Endothelial cell of umbilical vein (primary cell): ENCODE data around the gene CCDC186. TPM values are rescaled to one million over a fixed set of nuclear protein-coding genes. Genes with fewer than 3 reads are reported as not detected.

ENCODE experiments used
- BruUV-seq: library from RNA; stranded (reverse); fragments of 400-500 nt; replicated peaks from 2 replicates; lab custom pipeline; 2021; lab: Mats Ljungman, UMichigan
- CTCF ChIA-PET: fragments of 300-600, 350-600 bp; sonication (Branson Sonifier 250); formaldehyde crosslinking; loops from one replicate; lab custom pipeline; 2021; ENCODE audit warnings: antibody characterized with exemption, inconsistent platforms; lab: Charles Lee
- POLR2A ChIA-PET: fragments of 300-600, 350-600 bp; sonication (Branson Sonifier 250); formaldehyde crosslinking; loops from one replicate; lab custom pipeline; 2021; ENCODE audit warnings: antibody characterized with exemption, inconsistent platforms; lab: Charles Lee
- DNase-seq: peaks from one replicate; pipeline ENCODE4 v3.0.0-alpha.2; 2011; ENCODE audit warnings: low read depth, low spot score
- FAIRE-seq: peaks from 2 replicates; lab custom pipeline; 2011; peaks lifted over from hg19 to GRCh38; lab: Jason Lieb, UNC
- H2AFZ ChIP-seq: 2 replicates; pipeline ENCODE4 v1.6.0; 2012; ENCODE audit warnings: low read depth, low read length, control low read depth, inconsistent platforms
- H3K27ac ChIP-seq: 2 replicates; pipeline ENCODE4 v1.5.1; 2011; ENCODE audit warnings: low read depth, mild to moderate bottlenecking, control low read depth, low read length, moderate library complexity; ENCODE audit not compliant: insufficient read depth
- H3K27me3 ChIP-seq, 2 experiments: 2 replicates each; pipeline versions ENCODE4 v1.6.0 to v1.6.1; 2011; ENCODE audit warnings: low read length in 2 of 2, mixed read lengths in 1 of 2; ENCODE audit not compliant: control insufficient read depth in 2 of 2, insufficient read depth in 2 of 2
- H3K36me3 ChIP-seq, 2 experiments: 2 replicates in 1 of 2; 3 replicates in 1 of 2; pipeline ENCODE4 v1.5.1; 2011; ENCODE audit warnings: low read length in 2 of 2, mild to moderate bottlenecking in 1 of 2, moderate library complexity in 1 of 2; ENCODE audit not compliant: control insufficient read depth in 2 of 2, insufficient read depth in 2 of 2; ENCODE audit errors: extremely low read depth in 1 of 2
- H3K4me1 ChIP-seq: 3 replicates; pipeline ENCODE4 v1.5.1; 2011; ENCODE audit warnings: mild to moderate bottlenecking, low read length; ENCODE audit not compliant: control insufficient read depth, insufficient read depth; ENCODE audit errors: extremely low read depth
- H3K4me2 ChIP-seq: 2 replicates; pipeline ENCODE4 v1.6.1; 2011; ENCODE audit warnings: low read length, control low read depth, mixed read lengths; ENCODE audit not compliant: insufficient read depth
- H3K4me3 ChIP-seq, 3 experiments: fragments of 200-600 bp in 1 of 3; sonication (generic), shearing (Covaris generic) in 1 of 3; replicated peaks in 1 of 3; 2 replicates each; pipeline ENCODE4 v1.5.1; 2011 to 2016; ENCODE audit warnings: control low read depth in 3 of 3, low read length in 3 of 3, mild to moderate bottlenecking in 2 of 3, inconsistent platforms in 1 of 3, low read depth in 1 of 3, moderate library complexity in 1 of 3; ENCODE audit not compliant: insufficient read depth in 1 of 3
- H3K79me2 ChIP-seq: 2 replicates; pipeline ENCODE4 v1.6.0; 2012; ENCODE audit warnings: low read length, inconsistent platforms; ENCODE audit not compliant: control insufficient read depth, insufficient read depth
- H3K9ac ChIP-seq: replicated peaks from 2 replicates; pipeline ENCODE3; 2011; ENCODE audit warnings: low read length, control low read depth; ENCODE audit not compliant: insufficient read depth; ENCODE audit errors: extremely low read depth
- H3K9me1 ChIP-seq: replicated peaks from 3 replicates; pipeline ENCODE4 v1.6.0; 2011; ENCODE audit warnings: mild to moderate bottlenecking, low read length; ENCODE audit not compliant: control insufficient read depth, insufficient read depth; ENCODE audit errors: extremely low read depth
- H3K9me3 ChIP-seq: replicated peaks from 2 replicates; pipeline ENCODE4 v1.5.1; 2012; ENCODE audit warnings: low read length, inconsistent platforms; ENCODE audit not compliant: control insufficient read depth, insufficient read depth
- H4K20me1 ChIP-seq: replicated peaks from 2 replicates; pipeline ENCODE3; 2011; ENCODE audit warnings: mild to moderate bottlenecking, low read length; ENCODE audit not compliant: control insufficient read depth, insufficient read depth; ENCODE audit errors: extremely low read depth
- CTCF ChIP-seq, 2 donors: IDR thresholded peaks; 1 replicate in 1 of 2; 2 replicates in 1 of 2; pipeline ENCODE4 v1.5.1; 2011; ENCODE audit warnings: low read length in 2 of 2, mild to moderate bottlenecking in 2 of 2, moderate library complexity in 2 of 2, control low read depth in 1 of 2, inconsistent platforms in 1 of 2, low read depth in 1 of 2; ENCODE audit not compliant: insufficient read depth in 1 of 2; ENCODE audit errors: extremely low read depth in 1 of 2
- EZH2 ChIP-seq: IDR thresholded peaks from 2 replicates; pipeline ENCODE4 v1.6.1; 2012; ENCODE audit warnings: borderline replicate concordance, low read depth, mild to moderate bottlenecking, moderate library complexity, low read length, inconsistent platforms; ENCODE audit not compliant: severe bottlenecking
- FOS ChIP-seq: IDR thresholded peaks from 2 replicates; pipeline ENCODE4 v1.6.1; 2011; ENCODE audit warnings: mild to moderate bottlenecking, low read length, moderate library complexity, borderline replicate concordance; ENCODE audit not compliant: insufficient read depth
- GATA2 ChIP-seq: IDR thresholded peaks from 2 replicates; pipeline ENCODE4 v1.7.0; 2011; ENCODE audit warnings: low read depth, mild to moderate bottlenecking, moderate library complexity, mixed read lengths, low read length; ENCODE audit not compliant: insufficient read length, insufficient read depth
- JUN ChIP-seq: IDR thresholded peaks from 2 replicates; pipeline ENCODE4 v1.6.1; 2011; ENCODE audit warnings: borderline replicate concordance, low read depth; ENCODE audit not compliant: insufficient read length, insufficient read depth
- MAX ChIP-seq: IDR thresholded peaks from 2 replicates; pipeline ENCODE4 v1.6.1; 2011; ENCODE audit not compliant: insufficient read depth, insufficient read length
- MYC ChIP-seq: IDR thresholded peaks from one replicate; pipeline ENCODE4 v1.6.1; 2011; ENCODE audit warnings: mild to moderate bottlenecking, low read depth, low read length
- POLR2A ChIP-seq: IDR thresholded peaks from 2 replicates; pipeline ENCODE4 v1.6.1; 2012; ENCODE audit warnings: low read depth, mild to moderate bottlenecking, control low read depth, low read length
- POLR2AphosphoS5 ChIP-seq: IDR thresholded peaks from 2 replicates; pipeline ENCODE4 v1.6.1; 2012; ENCODE audit warnings: low read depth, mild to moderate bottlenecking, control low read depth, low read length, moderate library complexity; ENCODE audit not compliant: insufficient read depth
- dilution Hi-C: fragments of 300-500 bp; cut with MboI; formaldehyde crosslinking; loops from one replicate; pipeline ENCODE4 v1.15.0; 2019; ENCODE audit warnings: low sequenced_read_pairs; ENCODE audit not compliant: extremely low pct_ligation_motif_present
- intact Hi-C: fragments of 100-400 bp; cut with micrococcal nuclease; formaldehyde crosslinking; loops from one replicate; pipeline ENCODE4 v1.10.0; 2022
- polyA plus RNA-seq, 4 experiments: library from polyadenylated mRNA; depleted of rRNA in 3 of 4; stranded (reverse) in 3 of 4; unstranded in 1 of 4; fragments of >200 nt; gene quantifications; 2 replicates each; pipeline versions ENCODE4 v1.2.1 to v1.2.3, GENCODE V29; 2011 to 2012; ENCODE audit warnings: missing spikeins in 1 of 4
- total RNA-seq: library from RNA; stranded (reverse); gene quantifications from 2 replicates; pipeline ENCODE4 v1.2.3, GENCODE V29; 2021

CCDC186 gene
- total and polyA plus RNA-seq, 2 donors (not counting 3 experiments of a cell fraction or from before 2014, with no cell fraction given): 1.8 to 13.4 TPM

- ChIA-PET POLR2A (no interaction called here), CTCF (no interaction called here)
- TF ChIP-seq FOS (no peak), MAX (no peak)
- dilution Hi-C loops (loop anchor here (10.0 kb wide), 1 partner anchor 313 kb away; no protein-coding TSS in a partner anchor), intact Hi-C loops (no loop called here)
- no peak overlapping the region for H3K4me2 ChIP-seq
- H3K4me1 ChIP-seq: no peaks in the 10 kb centered on the region
- H3K79me2 ChIP-seq: no peaks in the 10 kb centered on the region
- H3K9ac ChIP-seq: no peak overlapping the region
- no TSS peak for BruUV-seq
- no peak overlapping the region for H3K27ac ChIP-seq
- no peak for DNase-seq
- no peaks in the 10 kb centered on the region for H4K20me1 ChIP-seq
- no peaks in the 10 kb centered on the region for H3K9me3 ChIP-seq
- H3K36me3 ChIP-seq: no peaks in the 10 kb centered on the region
- H2AFZ ChIP-seq: no peak overlapping the region
- peaks cover 0 to 6% of the 10 kb centered on the region in 2 experiments for H3K27me3 ChIP-seq
- FAIRE-seq: no peak
- H3K4me3 ChIP-seq: no peak overlapping the region
- no peaks in the 10 kb centered on the region for H3K9me1 ChIP-seq
These were observed 56.3 kb downstream of the CCDC186 start for GRCh38 chr10:114117728-114118127.

DNA sequence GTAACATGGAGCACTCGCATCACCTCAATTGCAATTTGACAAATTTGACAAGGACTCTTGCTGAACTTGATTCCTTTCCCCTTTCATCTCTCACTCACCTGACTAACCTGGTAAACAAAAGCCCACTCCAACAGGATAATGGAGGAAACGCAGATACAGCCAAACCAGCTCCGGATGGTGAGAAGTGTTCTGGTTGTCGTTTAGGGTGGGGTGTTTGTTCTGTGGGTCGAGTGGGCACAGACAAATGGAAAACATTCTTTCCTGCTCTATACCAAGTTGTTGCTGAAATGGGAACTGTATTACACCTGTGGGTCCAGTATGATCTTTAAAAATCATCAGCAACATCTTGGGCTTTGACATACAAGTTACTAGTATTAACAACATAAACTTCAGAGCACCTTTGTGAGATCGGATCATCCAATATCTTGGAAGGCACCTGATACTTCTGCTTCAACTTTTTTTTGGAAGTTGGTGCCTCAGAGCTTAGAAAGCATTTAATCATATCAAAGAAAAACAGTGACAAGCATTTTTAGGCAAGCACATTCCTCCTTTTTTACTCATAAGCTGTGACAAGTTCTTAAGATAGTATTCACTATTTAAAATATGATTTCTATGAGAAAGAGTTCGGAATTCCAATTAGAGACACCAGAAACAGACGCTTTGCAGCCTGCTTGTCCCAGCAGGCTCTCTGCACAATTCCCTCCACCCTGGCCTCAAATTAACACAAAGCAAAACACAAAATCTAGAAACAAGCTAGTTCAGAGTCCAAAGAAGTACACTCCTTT, 58.1 kb downstream of the CCDC186 start:
- BruUV-seq: no TSS peak
- Histone ChIP-seq H3K4me1 (no peaks in the 10 kb centered on the region), H3K9me1 (no peaks in the 10 kb centered on the region), H4K20me1 (no peaks in the 10 kb centered on the region), H2AFZ (no peak overlapping the region), H3K9me3 (no peaks in the 10 kb centered on the region), H3K27me3 (peaks cover 0 to 7% of the 10 kb centered on the region in 2 experiments), H3K27ac (no peak overlapping the region), H3K4me2 (no peak overlapping the region), H3K36me3 (no peaks in the 10 kb centered on the region), H3K9ac (no peak overlapping the region), H3K4me3 (no peak overlapping the region), H3K79me2 (no peaks in the 10 kb centered on the region)
- dilution Hi-C loops (loop anchor here (10.0 kb wide), 1 partner anchor 311 kb away; no protein-coding TSS in a partner anchor), intact Hi-C loops (no loop called here)
- no peak for DNase-seq
- ChIA-PET CTCF (interaction anchor here (0.9 to 2.0 kb wide), 8 partner anchors 8 to 317 kb away, joined by 3 to 6 read pairs (median 3); no protein-coding TSS in a partner anchor), POLR2A (no interaction called here)
- TF ChIP-seq FOS: no peak
- no peak for TF ChIP-seq JUN
- no peak for TF ChIP-seq GATA2
- TF ChIP-seq MAX: no peak
- TF ChIP-seq POLR2A: no peak
- TF ChIP-seq POLR2AphosphoS5: no peak
- TF ChIP-seq CTCF (IDR thresholded peaks at IDR 0.05; ENCODE audit: extremely low read depth in 1 of 2, insufficient read depth in 1 of 2, low read depth in 1 of 2, low read length in 2 of 2): no peak
- no peak for TF ChIP-seq MYC
- no peak for TF ChIP-seq EZH2
- FAIRE-seq: no peak
